ENCODE data around the gene FRAT1. TPM values are rescaled to one million over a fixed set of nuclear protein-coding genes. Genes with fewer than 3 reads are reported as not detected.

FRAT1 gene
- total and polyA plus RNA-seq, 2 of the 13 experiments (the other 11 are each of a cell fraction or from before 2014, with no cell fraction given), result 1.7 to 2.3 TPM

DNA sequence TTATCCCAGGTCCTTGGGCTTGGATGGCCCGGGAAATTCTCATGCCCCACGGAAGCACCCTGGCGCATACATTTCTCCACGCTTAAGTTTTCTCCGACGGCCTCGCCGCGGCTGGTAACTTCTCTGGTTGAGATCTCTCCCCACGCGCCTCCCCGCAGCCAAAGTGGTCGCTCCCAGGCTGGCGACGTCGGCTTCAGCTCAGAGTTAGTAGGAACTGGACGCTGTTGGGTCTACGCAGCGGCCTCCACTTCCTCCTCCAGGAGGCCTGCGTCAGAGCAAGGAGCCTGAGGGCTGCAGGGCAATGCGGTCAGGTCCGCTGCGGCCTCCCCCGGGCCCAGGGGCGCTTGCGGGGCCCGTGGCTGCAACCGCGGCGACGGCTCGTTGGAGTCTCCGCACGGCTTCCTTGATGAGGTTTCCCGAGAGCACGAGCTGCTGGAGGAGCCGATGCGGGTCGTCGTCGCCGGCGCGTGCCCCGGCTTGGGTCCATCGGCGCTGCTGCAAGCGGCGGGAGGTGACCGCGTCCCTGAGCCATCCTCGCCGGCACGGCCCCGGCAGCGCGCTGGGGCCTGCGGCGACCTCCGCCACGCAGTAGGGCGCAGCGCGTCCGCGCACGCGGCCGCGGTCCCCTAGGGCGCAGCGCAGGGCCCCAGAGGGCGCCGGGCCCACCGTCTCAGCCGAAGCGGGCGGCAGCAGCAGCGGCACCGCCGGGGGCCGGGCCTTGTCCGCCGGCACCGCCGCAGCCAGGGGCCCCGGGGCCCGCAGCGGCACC, 14.7 kb downstream of the FRAT1 start (continued):
- TF ChIP-seq, protein P1, sequence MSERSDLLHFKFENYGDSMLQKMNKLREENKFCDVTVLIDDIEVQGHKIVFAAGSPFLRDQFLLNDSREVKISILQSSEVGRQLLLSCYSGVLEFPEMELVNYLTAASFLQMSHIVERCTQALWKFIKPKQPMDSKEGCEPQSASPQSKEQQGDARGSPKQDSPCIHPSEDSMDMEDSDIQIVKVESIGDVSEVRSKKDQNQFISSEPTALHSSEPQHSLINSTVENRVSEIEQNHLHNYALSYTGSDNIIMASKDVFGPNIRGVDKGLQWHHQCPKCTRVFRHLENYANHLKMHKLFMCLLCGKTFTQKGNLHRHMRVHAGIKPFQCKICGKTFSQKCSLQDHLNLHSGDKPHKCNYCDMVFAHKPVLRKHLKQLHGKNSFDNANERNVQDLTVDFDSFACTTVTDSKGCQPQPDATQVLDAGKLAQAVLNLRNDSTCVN (CRISPR knock-in tag; IDR thresholded peaks at IDR 0.05; ENCODE audit: borderline replicate concordance), result no peak
- no peak for TF ChIP-seq BRCA1 (CRISPR knock-in tag; IDR thresholded peaks at IDR 0.05)
- no peak for TF ChIP-seq CREB1 (IDR thresholded peaks at IDR 0.05)
- no peak for TF ChIP-seq CREB1 (CRISPR knock-in tag; IDR thresholded peaks at IDR 0.05)
- 0 out of 2 replicates have a peak, but pooled peaks have one; percentile 3 for TF ChIP-seq HOXA7 (CRISPR knock-in tag; IDR thresholded peaks at IDR 0.05)
- TF ChIP-seq KLF16 (CRISPR knock-in tag; IDR thresholded peaks at IDR 0.05), result no peak
- 0 out of 2 replicates have a peak, but pooled peaks have one; percentile 8 for TF ChIP-seq KDM5A (IDR thresholded peaks at IDR 0.05; ENCODE audit: borderline replicate concordance, low read length)
- TF ChIP-seq, protein P2, sequence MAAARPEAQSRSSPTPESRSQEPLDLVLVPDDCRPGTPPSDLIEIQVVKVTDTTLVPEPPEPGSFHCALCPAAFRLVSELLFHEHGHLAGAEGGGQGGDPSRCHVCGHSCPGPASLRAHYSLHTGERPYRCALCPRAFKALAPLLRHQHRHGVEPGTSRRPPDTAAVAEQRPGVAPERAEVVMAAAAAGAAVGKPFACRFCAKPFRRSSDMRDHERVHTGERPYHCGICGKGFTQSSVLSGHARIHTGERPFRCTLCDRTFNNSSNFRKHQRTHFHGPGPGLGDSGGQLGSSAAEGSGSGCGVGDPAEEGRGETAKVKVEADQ (CRISPR knock-in tag; IDR thresholded peaks at IDR 0.05; ENCODE audit: borderline replicate concordance), result 0 out of 2 replicates have a peak, but pooled peaks have one; percentile 3
- no peak for TF ChIP-seq FLYWCH1 (CRISPR knock-in tag; IDR thresholded peaks at IDR 0.05)
- no peak for TF ChIP-seq ZNF75D (CRISPR knock-in tag; IDR thresholded peaks at IDR 0.05; ENCODE audit: borderline replicate concordance)
- TF ChIP-seq, protein P3, sequence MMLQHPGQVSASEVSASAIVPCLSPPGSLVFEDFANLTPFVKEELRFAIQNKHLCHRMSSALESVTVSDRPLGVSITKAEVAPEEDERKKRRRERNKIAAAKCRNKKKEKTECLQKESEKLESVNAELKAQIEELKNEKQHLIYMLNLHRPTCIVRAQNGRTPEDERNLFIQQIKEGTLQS (CRISPR knock-in tag; IDR thresholded peaks at IDR 0.05), result no peak
- no peak for TF ChIP-seq KLF9 (CRISPR knock-in tag; IDR thresholded peaks at IDR 0.05; ENCODE audit: low read depth)
- no peak for TF ChIP-seq ERF (CRISPR knock-in tag; IDR thresholded peaks at IDR 0.05)
- no peak; the same call in 1 of the 2 replicates for TF ChIP-seq MYC (CRISPR knock-in tag; IDR thresholded peaks at IDR 0.05; ENCODE audit: borderline replicate concordance)
- TF ChIP-seq TARDBP (CRISPR knock-in tag; IDR thresholded peaks at IDR 0.05), result no peak
- no peak for TF ChIP-seq REL (CRISPR knock-in tag; conservative IDR thresholded peaks at IDR 0.05)
- TF ChIP-seq, protein P4, sequence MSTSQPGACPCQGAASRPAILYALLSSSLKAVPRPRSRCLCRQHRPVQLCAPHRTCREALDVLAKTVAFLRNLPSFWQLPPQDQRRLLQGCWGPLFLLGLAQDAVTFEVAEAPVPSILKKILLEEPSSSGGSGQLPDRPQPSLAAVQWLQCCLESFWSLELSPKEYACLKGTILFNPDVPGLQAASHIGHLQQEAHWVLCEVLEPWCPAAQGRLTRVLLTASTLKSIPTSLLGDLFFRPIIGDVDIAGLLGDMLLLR (CRISPR knock-in tag; IDR thresholded peaks at IDR 0.05), result no peak
- TF ChIP-seq ZFX (CRISPR knock-in tag; IDR thresholded peaks at IDR 0.05; ENCODE audit: low read depth), result peak; percentile 51
- TF ChIP-seq ELF3 (CRISPR knock-in tag; IDR thresholded peaks at IDR 0.05), result peak; percentile 39; the same call in 1 of the 2 replicates
- no peak for TF ChIP-seq SIN3A (IDR thresholded peaks at IDR 0.05; ENCODE audit: borderline replicate concordance, low read depth, low read length)
- no peak for TF ChIP-seq ZNF432 (CRISPR knock-in tag; IDR thresholded peaks at IDR 0.05; ENCODE audit: borderline replicate concordance)
- no peak for TF ChIP-seq YEATS4 (CRISPR knock-in tag; IDR thresholded peaks at IDR 0.05; ENCODE audit: borderline replicate concordance)
- no peak for TF ChIP-seq IKZF1 (IDR thresholded peaks at IDR 0.05)
- no peak for TF ChIP-seq JDP2 (CRISPR knock-in tag; IDR thresholded peaks at IDR 0.05; ENCODE audit: borderline replicate concordance)
- TF ChIP-seq, protein P5, sequence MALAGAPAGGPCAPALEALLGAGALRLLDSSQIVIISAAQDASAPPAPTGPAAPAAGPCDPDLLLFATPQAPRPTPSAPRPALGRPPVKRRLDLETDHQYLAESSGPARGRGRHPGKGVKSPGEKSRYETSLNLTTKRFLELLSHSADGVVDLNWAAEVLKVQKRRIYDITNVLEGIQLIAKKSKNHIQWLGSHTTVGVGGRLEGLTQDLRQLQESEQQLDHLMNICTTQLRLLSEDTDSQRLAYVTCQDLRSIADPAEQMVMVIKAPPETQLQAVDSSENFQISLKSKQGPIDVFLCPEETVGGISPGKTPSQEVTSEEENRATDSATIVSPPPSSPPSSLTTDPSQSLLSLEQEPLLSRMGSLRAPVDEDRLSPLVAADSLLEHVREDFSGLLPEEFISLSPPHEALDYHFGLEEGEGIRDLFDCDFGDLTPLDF (CRISPR knock-in tag; IDR thresholded peaks at IDR 0.05), result no peak

Data from HepG2 (cell line).